DND-41 (cell line): ENCODE measurements around the gene BAG3.
A peak's percentile ranks its signal among the peaks of the same experiment; 100 is the strongest.

ENCODE experiments used
- CTCF ChIP-seq: IDR thresholded peaks from 2 replicates; pipeline ENCODE4 v1.5.1; 2012; ENCODE audit warnings: borderline replicate concordance, low read length, moderate library complexity, mild to moderate bottlenecking; ENCODE audit not compliant: poor library complexity, severe bottlenecking; ENCODE audit errors: extremely low read depth
- EZH2 ChIP-seq: IDR thresholded peaks from 3 replicates; pipeline ENCODE4 v1.6.1; 2012; ENCODE audit warnings: borderline replicate concordance, low read depth, mild to moderate bottlenecking, moderate library complexity, low read length, inconsistent platforms; ENCODE audit not compliant: severe bottlenecking

- TF ChIP-seq CTCF (peak; percentile 30), EZH2 (no peak)
Observed at GRCh38 chr10:119725828-119726675, 74.9 kb downstream of the BAG3 start, which contains the start of gene INPP5F.
